Hematopoietic multipotent progenitor cell treated with erythropoietin and hydrocortisone succinate and interleukin-3 and kit ligand, for 4 days (in vitro differentiated cells): Measurements from ENCODE around the gene TOX2.

Source experiments
- DNase-seq: peaks from one replicate; pipeline ENCODE4 v3.0.0-alpha.2; 2015

The TOX2 gene

DNA sequence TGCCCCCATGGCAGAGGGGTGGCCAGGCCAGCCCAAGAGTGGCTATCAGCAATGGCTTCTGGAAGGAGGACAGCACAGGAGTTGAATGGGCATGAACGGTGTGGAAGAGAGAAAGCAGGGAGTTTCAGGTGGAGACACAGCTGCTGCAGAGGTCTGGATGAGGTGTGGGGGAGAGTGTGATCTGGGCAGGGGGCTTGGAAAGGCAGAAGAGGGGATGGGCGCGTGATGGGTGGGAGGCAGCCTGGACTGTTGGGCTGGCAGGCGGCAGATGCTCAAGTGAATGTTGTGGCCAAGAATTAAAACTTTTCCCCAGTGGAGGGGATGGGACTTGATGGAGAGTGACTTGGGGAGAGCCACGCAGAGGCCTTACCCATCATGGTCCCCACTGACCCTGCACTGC, 46.5 kb downstream of the TOX2 start:
- no peak for DNase-seq

DNA sequence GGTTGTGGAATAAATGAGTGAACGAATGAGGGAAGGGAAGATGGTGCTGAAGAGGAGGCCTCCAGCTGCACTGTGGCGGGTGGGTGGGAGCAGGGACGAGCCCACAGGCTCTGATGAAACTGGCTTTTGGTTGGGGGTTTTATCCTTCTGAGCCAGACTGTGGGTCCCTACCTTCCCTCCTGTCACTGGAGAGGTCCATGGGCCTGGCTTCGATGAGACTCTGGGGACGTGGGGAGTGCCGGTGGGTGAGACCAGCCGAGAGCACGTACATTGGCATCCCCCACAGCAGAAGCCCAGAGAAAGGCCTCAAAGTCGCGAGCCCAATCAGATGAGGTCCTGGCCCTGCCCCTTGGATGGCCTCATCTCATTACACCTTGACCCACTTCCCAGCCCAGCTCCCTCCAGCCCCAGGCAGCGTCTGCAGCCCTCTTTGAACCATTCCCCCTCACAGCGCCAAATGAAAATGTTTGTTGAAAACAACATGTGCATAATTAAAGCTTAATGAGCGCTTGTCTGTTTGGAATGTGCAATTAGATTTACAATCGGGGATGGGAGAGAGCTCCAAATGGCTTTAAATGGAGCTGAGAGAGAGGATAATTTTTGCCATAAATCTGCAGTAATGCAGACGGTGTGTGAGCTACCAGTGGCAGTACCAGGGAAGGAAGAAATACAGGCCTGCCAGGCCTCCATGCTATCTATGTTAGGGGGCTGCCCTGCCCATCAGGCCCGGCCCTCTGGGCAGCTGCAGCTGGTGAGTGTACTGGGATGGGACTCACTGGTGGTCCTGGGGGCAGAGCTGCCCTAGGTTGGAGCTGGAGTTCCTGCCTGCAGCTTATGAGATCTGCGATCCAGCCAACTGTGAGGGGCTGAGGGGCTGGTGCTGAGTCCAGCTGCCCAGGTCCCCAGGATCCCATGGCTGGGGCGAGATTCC, 47.2 kb downstream of the TOX2 start:
- no peak for DNase-seq

GRCh38 chr20:43962530-43962929, 47.9 kb downstream of the TOX2 start:
- no peak for DNase-seq

- DNase-seq = no peak
These were observed 48.6 kb downstream of the TOX2 start for GRCh38 chr20:43963233-43963632.

GRCh38 chr20:43963872-43964791, 49.5 kb downstream of the TOX2 start:
- DNase-seq = peak; percentile 70

GRCh38 chr20:43968341-43969000, 53.8 kb downstream of the TOX2 start:
- no peak for DNase-seq

DNA sequence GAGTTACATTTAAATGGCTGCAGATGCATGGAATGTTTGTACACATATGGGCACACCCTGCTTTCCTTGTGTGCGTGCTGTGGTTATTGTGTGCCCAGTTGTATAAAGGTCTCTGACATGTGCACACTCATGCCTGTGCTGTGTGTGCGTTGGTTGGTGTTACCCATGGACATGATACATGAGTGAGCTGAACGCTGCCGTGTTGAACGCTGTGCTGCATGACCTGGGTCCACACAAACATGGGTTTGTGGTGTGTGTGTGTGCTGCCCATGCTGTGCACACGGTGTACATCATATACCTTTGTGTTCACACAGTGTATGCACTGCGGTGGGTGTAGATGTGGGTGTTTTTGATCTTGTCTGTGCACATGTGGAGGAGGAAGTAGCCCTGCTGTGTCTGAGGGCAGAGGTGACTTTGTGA, 54.4 kb downstream of the TOX2 start:
- DNase-seq = no peak

DNA sequence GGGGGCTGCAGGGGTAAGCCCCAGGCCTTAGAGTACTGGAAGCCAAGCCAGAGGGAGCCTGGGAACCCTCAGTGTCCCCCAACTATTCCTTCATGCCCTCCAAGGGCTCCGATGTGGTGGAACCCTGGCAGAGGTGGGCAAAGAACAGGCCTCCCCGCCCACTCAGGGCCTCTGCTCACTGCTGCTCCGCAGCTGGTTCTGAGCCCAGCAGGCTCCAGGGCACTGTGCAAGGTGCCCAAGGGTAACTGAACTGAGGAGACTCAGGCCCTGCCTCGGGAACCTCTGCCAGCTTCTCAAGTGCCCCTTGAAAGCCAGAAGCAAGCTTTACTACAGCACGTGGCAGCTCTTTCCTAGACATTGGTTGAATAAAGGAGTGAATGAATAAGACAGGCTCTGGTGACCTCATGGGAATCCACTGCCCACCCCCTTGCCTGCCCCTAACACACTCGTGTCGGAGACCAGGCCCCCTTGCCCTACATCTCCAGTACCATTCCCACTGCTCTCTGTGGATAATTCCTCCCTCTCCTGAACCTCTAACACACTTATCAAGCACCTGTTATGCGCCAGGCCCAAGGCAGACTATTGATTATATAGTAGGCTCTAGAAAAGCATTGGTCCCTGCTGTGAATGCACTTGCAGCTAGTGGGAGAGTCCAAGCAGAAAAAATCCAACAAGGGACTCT, 55.0 kb downstream of the TOX2 start:
- no peak for DNase-seq

- no peak for DNase-seq
These were observed 56.6 kb downstream of the TOX2 start for GRCh38 chr20:43971267-43971666.

- no peak for DNase-seq
These were observed 57.4 kb downstream of the TOX2 start for GRCh38 chr20:43972051-43972450.

- no peak for DNase-seq
These were observed 58.0 kb downstream of the TOX2 start for GRCh38 chr20:43972692-43973091.

DNA sequence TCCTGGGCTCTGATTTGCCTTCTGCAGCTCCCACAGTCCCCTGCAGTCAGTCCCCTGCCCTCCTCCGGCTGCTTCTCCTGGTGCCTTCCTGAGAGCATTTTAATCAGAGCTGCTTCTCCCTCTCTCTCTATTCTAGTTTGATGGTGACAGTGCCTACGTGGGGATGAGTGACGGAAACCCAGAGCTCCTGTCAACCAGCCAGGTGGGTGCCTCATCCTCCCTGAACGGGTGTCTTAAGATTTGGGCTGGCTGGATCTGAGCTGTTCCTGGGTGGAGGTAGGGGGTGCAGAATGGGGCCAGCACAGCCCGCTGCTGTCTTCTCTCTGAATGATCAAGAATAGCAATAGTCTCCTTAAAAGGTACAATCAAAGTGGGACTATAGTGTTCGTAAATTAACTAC, 58.6 kb downstream of the TOX2 start:
- DNase-seq = no peak

DNA sequence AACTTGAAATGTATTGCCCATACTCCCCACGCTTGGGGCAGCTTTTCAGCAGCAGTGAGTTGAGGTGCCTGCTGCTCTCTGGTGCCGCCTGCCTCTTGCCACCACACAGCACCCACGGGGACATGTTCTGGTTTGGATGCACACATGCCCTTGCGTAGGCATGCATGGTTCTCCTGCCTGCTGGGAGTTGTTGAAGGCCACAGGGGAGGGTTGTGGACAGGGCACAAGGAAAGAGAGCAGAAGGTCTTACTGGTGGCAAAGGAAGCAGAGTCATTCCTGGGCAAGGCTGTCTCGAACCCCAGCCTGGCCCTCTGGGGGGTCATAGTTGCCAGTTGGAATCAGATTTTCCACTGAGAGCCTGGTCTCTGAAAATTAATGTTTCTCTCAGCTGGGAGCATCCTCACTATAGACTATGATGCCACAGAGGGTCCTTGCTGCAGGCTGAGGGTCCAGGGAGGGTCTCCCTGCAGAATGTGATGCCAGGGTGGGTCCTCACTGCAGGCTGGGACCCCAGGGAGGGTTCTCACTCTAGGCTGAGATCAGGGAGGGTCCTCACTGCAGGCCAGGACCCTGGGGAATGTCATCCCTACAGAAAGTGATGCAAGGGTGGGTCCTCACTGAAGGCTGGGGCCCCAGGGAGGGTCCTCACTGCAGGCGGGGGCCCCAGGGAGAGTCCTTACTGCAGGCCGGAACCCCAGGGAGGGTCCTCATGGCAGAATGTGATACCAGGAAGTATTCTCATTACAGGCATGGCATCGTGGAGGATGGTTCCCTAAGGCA, 59.2 kb downstream of the TOX2 start:
- no peak for DNase-seq

- DNase-seq = no peak
These were observed 60.0 kb downstream of the TOX2 start for GRCh38 chr20:43974695-43975094.

- DNase-seq = no peak
These were observed 60.6 kb downstream of the TOX2 start for GRCh38 chr20:43975096-43975768.

DNA sequence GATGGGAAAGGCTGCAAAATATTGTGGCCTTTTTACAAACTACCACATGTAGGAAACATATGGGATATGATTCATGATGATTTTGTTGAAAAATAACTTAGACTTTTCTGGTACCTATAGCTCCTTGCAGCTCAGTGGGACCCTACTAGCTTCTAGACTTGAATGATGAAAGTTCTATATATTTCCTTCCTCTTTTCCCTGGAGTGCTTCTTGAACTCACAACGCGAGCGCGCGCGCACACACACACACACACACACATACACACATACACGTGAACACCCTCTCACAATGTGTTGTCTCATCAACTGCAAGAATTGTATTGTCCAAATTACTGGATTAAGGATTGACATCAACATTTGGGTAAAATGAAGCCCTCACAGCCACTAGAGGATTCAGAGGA, 61.9 kb downstream of the TOX2 start:
- no peak for DNase-seq

- no peak for DNase-seq
These were observed 62.6 kb downstream of the TOX2 start for GRCh38 chr20:43977252-43977651.

DNA sequence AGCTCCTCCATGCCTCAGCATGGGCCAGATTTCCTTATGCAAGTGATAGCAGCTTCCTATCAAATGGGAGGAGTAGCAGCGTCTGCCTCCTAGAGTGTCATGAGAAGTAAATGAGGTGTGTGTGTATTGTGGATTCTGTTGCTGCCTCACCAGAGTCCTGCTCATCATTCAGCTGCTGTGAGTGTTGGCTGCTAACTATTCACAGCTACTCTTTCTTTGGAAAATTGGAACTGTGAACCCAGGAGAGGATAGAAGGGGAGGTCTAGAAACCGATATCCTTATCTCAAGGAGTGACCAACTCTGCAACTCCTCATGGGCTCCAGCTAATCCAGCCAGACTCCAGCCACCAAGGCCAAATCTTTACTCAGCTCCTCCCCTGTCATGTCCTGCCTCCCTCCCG, 63.3 kb downstream of the TOX2 start:
- DNase-seq = no peak

- DNase-seq = no peak
These were observed 65.0 kb downstream of the TOX2 start for GRCh38 chr20:43979576-43980105.

DNA sequence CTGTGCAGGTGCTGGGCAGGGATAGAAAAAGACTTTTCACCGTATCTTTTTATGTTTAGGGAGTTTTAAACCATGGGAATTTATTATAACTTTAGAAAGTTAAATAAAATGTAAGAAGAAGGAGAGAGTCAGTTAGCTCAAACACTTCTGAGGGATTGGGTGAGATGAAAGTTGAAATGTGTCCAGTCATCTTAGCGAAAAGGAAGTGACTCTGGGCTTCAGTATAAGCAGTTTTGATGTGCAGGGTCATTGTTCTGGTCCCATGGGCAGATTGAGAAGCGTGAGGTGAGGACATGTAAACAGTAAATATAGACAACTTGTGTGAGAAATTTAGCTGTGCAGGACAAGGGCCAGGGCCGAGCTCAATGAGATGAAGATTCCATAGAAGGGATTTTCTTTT, 66.9 kb downstream of the TOX2 start:
- DNase-seq = peak; percentile 19

DNA sequence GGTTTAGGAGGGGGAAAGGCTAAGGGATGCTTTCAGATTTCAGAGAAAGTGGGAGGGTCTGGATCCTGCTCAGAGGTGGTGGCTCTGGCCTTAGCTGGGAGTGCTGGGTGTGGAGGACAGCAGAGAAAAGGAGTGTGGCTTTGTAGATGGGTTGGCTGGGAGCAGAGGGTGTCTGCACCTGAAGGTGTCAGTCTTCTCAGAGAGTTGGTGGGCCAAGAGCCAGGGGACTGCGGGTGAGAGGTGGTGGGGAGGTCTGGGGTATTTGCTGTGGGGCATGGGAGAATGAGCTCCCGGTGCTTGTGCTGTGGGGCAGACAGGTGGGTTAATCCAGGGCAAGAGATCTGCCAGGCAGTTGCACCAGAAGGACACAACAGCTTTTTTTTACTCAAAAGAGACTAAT, 67.4 kb downstream of the TOX2 start:
- DNase-seq = no peak
